SK-N-SH treated with all-trans-retinoic acid at 6 μM for 48 hours (cell line): Measurements from ENCODE around the gene SLC16A4.

Experiments
- ARNTL ChIP-seq: fragments of 450-650 bp; formaldehyde crosslinking; IDR thresholded peaks from 2 replicates; pipeline ENCODE4 v1.5.0; 2020; ENCODE audit warnings: low read depth, mild to moderate bottlenecking, moderate library complexity, borderline replicate concordance
- BACH2 ChIP-seq: fragments of 250-450 bp; sonication (Bioruptor Pico); IDR thresholded peaks from 2 replicates; pipeline ENCODE4 v1.9.0; 2021; ENCODE audit warnings: mild to moderate bottlenecking, borderline replicate concordance
- CREB5 ChIP-seq: fragments of 250-450 bp; sonication (Bioruptor Pico); IDR thresholded peaks from 2 replicates; pipeline ENCODE4 v1.5.1; 2020; ENCODE audit warnings: low read depth, mild to moderate bottlenecking, moderate library complexity
- PATZ1 ChIP-seq: fragments of 250-450 bp; sonication (Bioruptor Pico); IDR thresholded peaks from 2 replicates; pipeline ENCODE4 v1.8.0; 2020; ENCODE audit warnings: mild to moderate bottlenecking, moderate library complexity, borderline replicate concordance
- TSHZ2 ChIP-seq: fragments of 250-450 bp; sonication (Bioruptor Pico); IDR thresholded peaks from 2 replicates; pipeline ENCODE4 v1.5.0; 2020; ENCODE audit warnings: mild to moderate bottlenecking, moderate library complexity
- ZC3H10 ChIP-seq: fragments of 250-450 bp; sonication (Bioruptor Pico); IDR thresholded peaks from 2 replicates; pipeline ENCODE4 v1.5.1; 2021; ENCODE audit warnings: mild to moderate bottlenecking, moderate library complexity
- ZFP30 ChIP-seq: fragments of 450-650 bp; formaldehyde crosslinking; IDR thresholded peaks from 2 replicates; pipeline ENCODE4 v1.5.0; 2022; ENCODE audit warnings: mild to moderate bottlenecking, moderate library complexity

- TF ChIP-seq ZFP30 (CRISPR knock-in tag) = no peak
- TF ChIP-seq ZC3H10 (CRISPR knock-in tag) = no peak
- no peak for TF ChIP-seq CREB5
- TF ChIP-seq PATZ1 (CRISPR knock-in tag) = no peak
- TF ChIP-seq ARNTL (CRISPR knock-in tag) = no peak
- TF ChIP-seq BACH2 (CRISPR knock-in tag) = no peak
- TF ChIP-seq TSHZ2 = no peak
Observed at GRCh38 chr1:110390096-110390495, 730 bp downstream of the SLC16A4 start.
